Nephron progenitor cell (in vitro differentiated cells): Measurements from ENCODE around the gene TMEM245.

Experiments used
- DNase-seq: peaks from one replicate; pipeline ENCODE4 v3.0.0; 2021
- H3K27ac Mint-ChIP-seq: 2 replicates; pipeline ENCODE4 v1.8.0; 2021; ENCODE audit warnings: mild to moderate bottlenecking, moderate library complexity, mixed read lengths
- H3K27me3 Mint-ChIP-seq: 2 replicates; pipeline ENCODE4 v1.8.0; 2021; ENCODE audit warnings: mild to moderate bottlenecking, low read depth, mixed read lengths; ENCODE audit not compliant: poor library complexity
- H3K36me3 Mint-ChIP-seq: 2 replicates; pipeline ENCODE4 v1.8.0; 2021; ENCODE audit warnings: low read depth, mixed read lengths
- H3K4me1 Mint-ChIP-seq: 2 replicates; pipeline ENCODE4 v1.8.0; 2021; ENCODE audit warnings: mixed read lengths
- H3K4me3 Mint-ChIP-seq: 2 replicates; pipeline ENCODE4 v1.8.0; 2021; ENCODE audit warnings: mild to moderate bottlenecking, moderate library complexity, mixed read lengths
- H3K9me3 Mint-ChIP-seq: 2 replicates; pipeline ENCODE4 v1.8.0; 2021; ENCODE audit warnings: mild to moderate bottlenecking, moderate library complexity, mixed read lengths
- TF ChIP-seq, protein P1 (sequence below): fragments of 200-600 bp; sonication (generic); IDR thresholded peaks from 2 replicates; pipeline ENCODE4 v1.5.0; 2021; ENCODE audit warnings: antibody characterized with exemption

Gene TMEM245

DNA sequence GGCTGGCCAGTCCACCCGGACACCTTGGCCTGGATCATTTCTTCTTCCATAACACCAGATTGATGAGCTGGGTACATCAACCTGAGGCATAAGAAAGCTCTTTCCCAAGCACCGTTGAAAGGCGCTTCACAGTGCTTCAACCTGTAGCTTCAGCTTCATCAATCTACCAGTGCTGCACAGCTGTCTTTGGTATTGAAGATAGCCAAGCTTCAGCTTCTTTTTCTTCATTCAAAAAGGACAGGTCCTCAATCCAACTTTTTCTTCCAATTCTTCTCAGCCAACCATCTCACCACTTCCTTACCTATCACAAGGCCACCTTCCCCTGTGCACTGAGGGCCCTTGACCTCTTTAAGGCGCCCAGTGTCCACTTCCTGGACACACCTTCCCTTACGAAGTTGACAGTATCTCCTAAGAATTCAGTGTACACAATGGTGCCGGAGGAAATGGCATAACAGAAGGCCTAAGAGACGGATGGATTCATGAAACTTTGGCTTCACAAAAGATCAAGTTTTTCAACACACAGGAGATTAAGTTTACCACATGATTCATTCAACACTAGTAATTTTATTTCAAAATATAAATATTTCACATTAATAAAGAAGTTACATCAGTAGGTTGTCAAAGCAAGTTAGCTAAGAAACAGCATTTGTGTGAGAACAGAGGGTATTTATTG is 105.0 kb downstream of the TMEM245 start:
- no peak for DNase-seq
- H3K27me3 Mint-ChIP-seq = no peaks in the 10 kb centered on the region
- TF ChIP-seq, protein P1, sequence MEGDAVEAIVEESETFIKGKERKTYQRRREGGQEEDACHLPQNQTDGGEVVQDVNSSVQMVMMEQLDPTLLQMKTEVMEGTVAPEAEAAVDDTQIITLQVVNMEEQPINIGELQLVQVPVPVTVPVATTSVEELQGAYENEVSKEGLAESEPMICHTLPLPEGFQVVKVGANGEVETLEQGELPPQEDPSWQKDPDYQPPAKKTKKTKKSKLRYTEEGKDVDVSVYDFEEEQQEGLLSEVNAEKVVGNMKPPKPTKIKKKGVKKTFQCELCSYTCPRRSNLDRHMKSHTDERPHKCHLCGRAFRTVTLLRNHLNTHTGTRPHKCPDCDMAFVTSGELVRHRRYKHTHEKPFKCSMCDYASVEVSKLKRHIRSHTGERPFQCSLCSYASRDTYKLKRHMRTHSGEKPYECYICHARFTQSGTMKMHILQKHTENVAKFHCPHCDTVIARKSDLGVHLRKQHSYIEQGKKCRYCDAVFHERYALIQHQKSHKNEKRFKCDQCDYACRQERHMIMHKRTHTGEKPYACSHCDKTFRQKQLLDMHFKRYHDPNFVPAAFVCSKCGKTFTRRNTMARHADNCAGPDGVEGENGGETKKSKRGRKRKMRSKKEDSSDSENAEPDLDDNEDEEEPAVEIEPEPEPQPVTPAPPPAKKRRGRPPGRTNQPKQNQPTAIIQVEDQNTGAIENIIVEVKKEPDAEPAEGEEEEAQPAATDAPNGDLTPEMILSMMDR = no peak
- no peak overlapping the region for H3K4me3 Mint-ChIP-seq
- H3K36me3 Mint-ChIP-seq = peaks cover 18% of the 10 kb centered on the region
- H3K4me1 Mint-ChIP-seq = peaks cover 50% of the 10 kb centered on the region
- H3K27ac Mint-ChIP-seq = no peak overlapping the region
- no peaks in the 10 kb centered on the region for H3K9me3 Mint-ChIP-seq

DNA sequence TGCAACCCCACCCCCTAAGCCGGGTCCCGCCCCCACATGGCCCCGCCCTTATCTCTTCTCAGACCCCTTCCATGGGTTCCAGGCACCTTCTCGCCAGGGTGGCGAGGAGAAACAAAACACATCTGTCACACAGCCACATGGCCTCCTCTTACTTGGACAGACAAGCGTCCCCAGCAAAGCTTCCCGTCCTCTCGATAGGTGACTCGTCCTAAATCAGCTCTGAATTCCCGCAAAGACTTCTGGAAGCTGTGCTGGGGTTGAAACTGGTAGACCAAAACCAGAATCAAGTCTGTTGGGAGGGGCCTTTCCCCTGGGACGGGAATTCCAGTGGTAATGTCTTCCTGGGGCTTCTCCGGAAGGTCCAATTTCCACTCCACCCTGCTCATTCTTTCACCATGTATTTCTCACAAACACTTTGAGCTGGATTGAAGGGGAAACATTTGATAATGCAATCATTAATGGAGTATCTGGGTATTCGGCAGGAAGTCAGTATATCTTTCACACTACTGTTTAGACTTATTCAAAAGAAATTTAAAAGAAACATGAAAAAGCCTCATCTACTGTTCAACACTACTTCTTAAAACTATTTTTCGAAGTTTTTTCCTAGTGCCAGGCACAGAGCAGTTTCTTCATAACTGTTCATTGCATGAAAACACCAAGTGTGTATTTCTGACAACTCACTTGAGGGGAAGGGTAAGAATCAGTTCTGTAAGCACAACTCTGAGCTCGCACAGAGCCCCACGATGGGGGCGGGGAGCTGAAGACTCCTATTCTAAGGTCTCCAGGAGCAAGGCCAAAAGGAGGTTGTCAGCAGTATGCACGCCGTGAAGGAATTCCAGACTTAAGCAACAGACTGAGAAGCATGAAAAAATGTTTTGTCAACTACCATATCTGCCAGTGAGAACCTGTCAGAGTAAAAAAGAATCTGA is 105.8 kb downstream of the TMEM245 start:
- Mint-ChIP-seq H3K36me3 (peaks cover 18% of the 10 kb centered on the region), H3K4me3 (peak overlapping the region; percentile 87), H3K27ac (peak overlapping the region; percentile 98), H3K4me1 (peaks cover 50% of the 10 kb centered on the region), H3K27me3 (no peaks in the 10 kb centered on the region), H3K9me3 (peaks cover 4% of the 10 kb centered on the region)
- TF ChIP-seq, protein P1 = no peak
- DNase-seq = peak; percentile 19

GRCh38 chr9:109012876-109013678 is 106.7 kb downstream of the TMEM245 start, which contains the start of gene CTNNAL1:
TSS of gene CTNNAL1 (minus strand) at chr9:109013499. CDS start at chr9:109013442, 57 bp downstream.
- peak within 1 kb of the TSS; percentile 98 for H3K27ac Mint-ChIP-seq
- no peaks in the 10 kb centered on the region for H3K27me3 Mint-ChIP-seq

GRCh38 chr9:109012009-109012875 is 107.5 kb downstream of the TMEM245 start:
- Mint-ChIP-seq H3K9me3 (peaks cover 4% of the 10 kb centered on the region), H3K27me3 (no peaks in the 10 kb centered on the region), H3K4me1 (peaks cover 46% of the 10 kb centered on the region), H3K4me3 (peak overlapping the region; percentile 98), H3K27ac (peak overlapping the region; percentile 97), H3K36me3 (peaks cover 22% of the 10 kb centered on the region)
- TF ChIP-seq, protein P1 = no peak
- peak; percentile 5 for DNase-seq

More at GRCh38 chr9:109012876-109013678, 106.7 kb downstream of the TMEM245 start, which contains the start of gene CTNNAL1:
- TF ChIP-seq, protein P1 = no peak
- H3K36me3 Mint-ChIP-seq = peaks cover 19% of the 10 kb centered on the region
- H3K4me3 Mint-ChIP-seq = peak within 1 kb of the TSS; percentile 98
- H3K4me1 Mint-ChIP-seq = peaks cover 50% of the 10 kb centered on the region
- DNase-seq = peak; percentile 99
- H3K9me3 Mint-ChIP-seq = peaks cover 4% of the 10 kb centered on the region

GRCh38 chr9:109011231-109011671 is 108.5 kb downstream of the TMEM245 start:
- Mint-ChIP-seq H3K27ac (no peak overlapping the region), H3K9me3 (peaks cover 6% of the 10 kb centered on the region), H3K4me3 (peak overlapping the region; percentile 98), H3K36me3 (peaks cover 32% of the 10 kb centered on the region), H3K4me1 (peaks cover 43% of the 10 kb centered on the region), H3K27me3 (no peaks in the 10 kb centered on the region)
- TF ChIP-seq, protein P1 = no peak
- DNase-seq = no peak
